ENCODE results near the gene OR52R1.
"Not testable (repeated sequence)": the region's sequence is repeated elsewhere in the genome, so short reads cannot be mapped to it uniquely, and the experiment has no call there.

The OR52R1 gene

GRCh38 chr11:4804280-4804679, at the start of gene OR52R1:
OR52R1 (minus strand) TSS chr11:4804380; CDS start chr11:4804380, 0 bp downstream.
- no peak for DNase-seq (ENCODE audit: low read depth)

GRCh38 chr11:4851033-4851432, 46.9 kb upstream of the OR52R1 start:
- peak; percentile 44 for DNase-seq (ENCODE audit: low read depth)

GRCh38 chr11:4848908-4849532, 44.8 kb upstream of the OR52R1 start, which contains the start of gene OR51S1:
OR51S1 (minus strand) TSS chr11:4849208; CDS start chr11:4849208, 0 bp downstream.
- no peak for DNase-seq (ENCODE audit: low read depth)

GRCh38 chr11:4839851-4840549, 35.8 kb upstream of the OR52R1 start:
- DNase-seq (ENCODE audit: low read depth): no peak

GRCh38 chr11:4830909-4831308, 26.7 kb upstream of the OR52R1 start:
- DNase-seq (ENCODE audit: low read depth): no peak

GRCh38 chr11:4830346-4830745, 26.2 kb upstream of the OR52R1 start:
- DNase-seq (ENCODE audit: low read depth): no peak

- DNase-seq (ENCODE audit: low read depth): peak; percentile 6
Observed at GRCh38 chr11:4826425-4826824, 22.2 kb upstream of the OR52R1 start.

GRCh38 chr11:4825132-4825531, 21.0 kb upstream of the OR52R1 start:
- DNase-seq (ENCODE audit: low read depth): no peak

- no peak for DNase-seq (ENCODE audit: low read depth)
Observed at GRCh38 chr11:4821021-4821420, 16.8 kb upstream of the OR52R1 start, which contains the start of gene OR51F2. OR51F2 (plus strand) TSS chr11:4821321; CDS start chr11:4821422, 101 bp downstream.

GRCh38 chr11:4809246-4809645, 5.1 kb upstream of the OR52R1 start:
- no peak for DNase-seq (ENCODE audit: low read depth)

GRCh38 chr11:4808476-4808875, 4.3 kb upstream of the OR52R1 start:
- no peak for DNase-seq (ENCODE audit: low read depth)

GRCh38 chr11:4801316-4801715, 2.9 kb downstream of the OR52R1 start:
- not testable (repeated sequence) for DNase-seq (ENCODE audit: low read depth)

- no peak for DNase-seq (ENCODE audit: low read depth)
Observed at GRCh38 chr11:4798427-4799183, 5.6 kb downstream of the OR52R1 start.

GRCh38 chr11:4797206-4797605, 7.0 kb downstream of the OR52R1 start:
- DNase-seq (ENCODE audit: low read depth): no peak

GRCh38 chr11:4782454-4782853, 21.7 kb downstream of the OR52R1 start:
- DNase-seq (ENCODE audit: low read depth): no peak

GRCh38 chr11:4769838-4770237, 34.3 kb downstream of the OR52R1 start, which contains the start of gene OR51F1:
OR51F1 (minus strand) TSS chr11:4769938; CDS start chr11:4769938, 0 bp downstream.
- no peak for DNase-seq (ENCODE audit: low read depth)

- DNase-seq (ENCODE audit: low read depth): no peak
Observed at GRCh38 chr11:4768094-4768493, 36.1 kb downstream of the OR52R1 start.

- DNase-seq (ENCODE audit: low read depth): no peak
Observed at GRCh38 chr11:4766420-4767043, 37.6 kb downstream of the OR52R1 start.

GRCh38 chr11:4763096-4763495, 41.1 kb downstream of the OR52R1 start:
- no peak for DNase-seq (ENCODE audit: low read depth)

Data from iris pigment epithelial cell (primary cell).